Measurements from ENCODE around the gene OTC.

Gene OTC

GRCh38 chrX:38468563-38469157, 116.3 kb downstream of the OTC start:
- DNase-seq (ENCODE audit: low spot score): no peak

Measured in CD4-positive, alpha-beta T cell treated with Interleukin-2 at 100 ng/mL for 4 hours (primary cell).